SK-N-SH (cell line): Measurements from ENCODE around the gene KRTAP9-3. TPM values are rescaled to one million over a fixed set of nuclear protein-coding genes. Genes with fewer than 3 reads are reported as not detected.
"Not testable (repeated sequence)": the region's sequence is repeated elsewhere in the genome, so short reads cannot be mapped to it uniquely, and the experiment has no call there.

ENCODE experiments used
- CTCF ChIA-PET: fragments of 300-600, 350-600 bp; formaldehyde crosslinking; extraction: SDS; loops from one replicate; lab custom pipeline; 2021; lab: Yijun Ruan, JAX
- POLR2A ChIA-PET: fragments of 350-600 bp; sonication (Branson Sonifier 250); formaldehyde crosslinking; extraction: SDS; loops from one replicate; lab custom pipeline; 2020; ENCODE audit warnings: antibody characterized with exemption, inconsistent platforms; lab: Yijun Ruan, JAX
- DNase-seq: peaks from one replicate; pipeline ENCODE4 v3.0.0; 2012
- H2AFZ ChIP-seq: fragments of 200-600 bp; sonication (generic); 2 replicates; pipeline ENCODE4 v1.8.1; 2016; ENCODE audit warnings: antibody characterized with exemption, mild to moderate bottlenecking, low read depth
- H3F3A ChIP-seq: fragments of 200-600 bp; sonication (generic); replicated peaks from 2 replicates; pipeline ENCODE3; 2016; ENCODE audit warnings: antibody characterized with exemption, mild to moderate bottlenecking; ENCODE audit not compliant: insufficient read depth
- H3K27ac ChIP-seq, 2 experiments: fragments of 200-500 bp in 1 of 2; fragments of 200-600 bp in 1 of 2; sonication (Bioruptor generic) in 1 of 2; sonication (generic), shearing (Covaris generic) in 1 of 2; 2 replicates each; pipeline versions ENCODE4 v1.5.1 to v1.6.1; 2014 to 2016; ENCODE audit warnings: low read depth in 2 of 2, inconsistent platforms in 1 of 2, low read length in 1 of 2, mild to moderate bottlenecking in 1 of 2, mixed read lengths in 1 of 2
- H3K27me3 ChIP-seq: fragments of 200-600 bp; sonication (generic), shearing (Covaris generic); 2 replicates; pipeline ENCODE4 v1.6.1; 2016; ENCODE audit warnings: mixed run types; ENCODE audit not compliant: insufficient read depth
- H3K36me3 ChIP-seq, 2 experiments: fragments of 200-500 bp in 1 of 2; fragments of 200-600 bp in 1 of 2; sonication (Bioruptor generic) in 1 of 2; sonication (generic) in 1 of 2; replicated peaks in 1 of 2; 2 replicates each; pipeline versions ENCODE3 to v1.5.1; 2014 to 2016; ENCODE audit warnings: low read length in 1 of 2, mild to moderate bottlenecking in 1 of 2; ENCODE audit not compliant: insufficient read depth in 2 of 2, control insufficient read depth in 1 of 2
- H3K4me1 ChIP-seq, 2 experiments: fragments of 200-500 bp in 1 of 2; fragments of 200-600 bp in 1 of 2; sonication (Bioruptor generic) in 1 of 2; sonication (generic), shearing (Covaris generic) in 1 of 2; 2 replicates each; pipeline versions ENCODE4 v1.5.1 to v1.6.1; 2014 to 2016; ENCODE audit warnings: low read depth in 1 of 2, low read length in 1 of 2, mixed run types in 1 of 2; ENCODE audit not compliant: insufficient read depth in 2 of 2, control insufficient read depth in 1 of 2
- H3K4me2 ChIP-seq: fragments of 200-600 bp; sonication (generic), shearing (Covaris generic); 2 replicates; pipeline ENCODE4 v1.6.1; 2017; ENCODE audit warnings: mixed run types
- H3K4me3 ChIP-seq, 2 experiments: fragments of 200-500 bp in 1 of 2; fragments of 200-600 bp in 1 of 2; sonication (Bioruptor generic) in 1 of 2; sonication (generic), shearing (Covaris generic) in 1 of 2; 2 replicates each; pipeline versions ENCODE4 v1.5.1 to v1.8.1; 2014 to 2016; ENCODE audit warnings: low read depth in 2 of 2, inconsistent platforms in 1 of 2, low read length in 1 of 2, mild to moderate bottlenecking in 1 of 2, mixed read lengths in 1 of 2, moderate library complexity in 1 of 2
- H3K79me2 ChIP-seq: fragments of 200-600 bp; sonication (generic); 2 replicates; pipeline ENCODE4 v1.8.1; 2017; ENCODE audit warnings: mild to moderate bottlenecking; ENCODE audit not compliant: insufficient read depth
- H3K9ac ChIP-seq: fragments of 200-600 bp; sonication (generic); 2 replicates; pipeline ENCODE4 v1.6.1; 2017; ENCODE audit warnings: mixed run types
- H3K9me2 ChIP-seq: fragments of 200-600 bp; sonication (generic); 2 replicates; pipeline ENCODE4 v1.6.1; 2017; ENCODE audit warnings: mixed run types
- H3K9me3 ChIP-seq: fragments of 200-600 bp; sonication (generic); 2 replicates; pipeline ENCODE4 v1.6.1; 2017; ENCODE audit warnings: mixed run types, mild to moderate bottlenecking, moderate library complexity
- H4K20me1 ChIP-seq: fragments of 200-600 bp; sonication (generic); 2 replicates; pipeline ENCODE4 v1.6.1; 2017; ENCODE audit warnings: mild to moderate bottlenecking, mixed run types; ENCODE audit not compliant: insufficient read depth
- ELF1 ChIP-seq: IDR thresholded peaks from 2 replicates; pipeline ENCODE4 v1.4.0; 2012
- EZH2phosphoT487 ChIP-seq: fragments of 200-600 bp; sonication (generic); IDR thresholded peaks from 2 replicates; pipeline ENCODE4 v1.6.1; 2017; ENCODE audit warnings: low read depth, mixed run types, mild to moderate bottlenecking, antibody characterized with exemption, moderate library complexity, borderline replicate concordance
- FOXJ3 ChIP-seq: sonication (generic); formaldehyde crosslinking; IDR thresholded peaks from 2 replicates; pipeline ENCODE4 v1.5.1; 2020; ENCODE audit warnings: mild to moderate bottlenecking, missing genetic modification reagents
- RXRA ChIP-seq: IDR thresholded peaks from 2 replicates; pipeline ENCODE4 v1.4.0; 2012; ENCODE audit warnings: low read depth, mild to moderate bottlenecking, borderline replicate concordance
- TCF12 ChIP-seq: IDR thresholded peaks from 2 replicates; pipeline ENCODE4 v1.4.0; 2012
- WGBS: methylation state at CpG from one replicate; pipeline ENCODE4 v1.1.6; 2017; ENCODE audit warnings: low lambda C conversion rate; 5-methylcytosine and 5-hydroxymethylcytosine counted together
- polyA plus RNA-seq, 3 experiments: library from polyadenylated mRNA; depleted of rRNA; stranded (reverse); fragments of >200 nt; gene quantifications; 2 replicates each; pipeline ENCODE4 v1.2.3, GENCODE V29; 2012
- TF ChIP-seq, protein P1 (sequence below): IDR thresholded peaks from 2 replicates; pipeline ENCODE4 v1.6.1; 2012; ENCODE audit warnings: mild to moderate bottlenecking, low read depth, low read length, moderate library complexity
- TF ChIP-seq, protein P2 (sequence below): IDR thresholded peaks from 2 replicates; pipeline ENCODE4; 2012
- TF ChIP-seq, protein P3 (sequence below): fragments of 150-350 bp; IDR thresholded peaks from 2 replicates; pipeline ENCODE4 v1.6.1; 2016; ENCODE audit warnings: mild to moderate bottlenecking, low read depth, low read length

Gene KRTAP9-3, protein sequence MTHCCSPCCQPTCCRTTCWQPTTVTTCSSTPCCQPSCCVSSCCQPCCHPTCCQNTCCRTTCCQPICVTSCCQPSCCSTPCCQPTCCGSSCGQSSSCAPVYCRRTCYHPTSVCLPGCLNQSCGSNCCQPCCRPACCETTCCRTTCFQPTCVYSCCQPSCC
- not detected in 2 replicates for polyA plus RNA-seq (2012; rRNA removed)
- polyA plus RNA-seq (2012; cell fraction: cytosol; rRNA removed), result not detected in 2 replicates
- polyA plus RNA-seq (2012; cell fraction: nucleus; rRNA removed), result not detected in 2 replicates

DNA sequence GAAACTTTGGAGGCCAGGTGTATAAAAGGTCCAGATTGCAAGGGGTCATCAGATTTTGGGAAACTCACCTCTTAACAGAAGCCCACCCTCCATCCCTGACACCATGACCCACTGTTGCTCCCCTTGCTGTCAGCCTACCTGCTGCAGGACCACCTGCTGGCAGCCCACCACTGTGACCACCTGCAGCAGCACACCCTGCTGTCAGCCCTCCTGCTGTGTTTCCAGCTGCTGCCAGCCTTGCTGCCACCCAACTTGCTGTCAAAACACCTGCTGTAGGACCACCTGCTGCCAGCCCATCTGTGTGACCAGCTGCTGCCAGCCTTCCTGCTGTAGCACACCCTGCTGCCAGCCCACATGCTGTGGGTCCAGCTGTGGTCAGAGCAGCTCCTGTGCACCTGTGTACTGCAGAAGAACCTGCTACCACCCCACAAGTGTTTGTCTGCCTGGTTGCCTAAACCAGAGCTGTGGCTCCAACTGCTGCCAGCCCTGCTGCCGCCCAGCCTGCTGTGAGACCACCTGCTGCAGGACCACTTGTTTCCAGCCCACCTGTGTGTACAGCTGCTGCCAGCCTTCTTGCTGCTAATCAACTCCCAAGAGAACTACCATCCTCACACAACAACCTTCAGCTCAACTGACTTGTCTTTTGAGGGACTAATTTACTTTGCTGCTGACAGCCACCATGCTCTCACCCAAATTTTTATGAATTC is at the start of gene KRTAP9-3:
Gene KRTAP9-3 (plus strand): TSS at position 51 of the 707 bp plus-strand sequence. CDS start 53 bp downstream, at position 104.
- H3K36me3 ChIP-seq, H3K4me2 ChIP-seq, H3K9ac ChIP-seq, H3K79me2 ChIP-seq, H2AFZ ChIP-seq, H3K27ac ChIP-seq, H3K9me3 ChIP-seq, H4K20me1 ChIP-seq, H3F3A ChIP-seq, DNase-seq, POLR2A ChIA-PET, H3K9me2 ChIP-seq, CTCF ChIA-PET, H3K4me3 ChIP-seq, H3K4me1 ChIP-seq: not testable (repeated sequence)
- H3K27me3 ChIP-seq, result peaks cover 42% of the 10 kb centered on the region; the same call in 1 of the 2 replicates
- WGBS, result 36% methylated on average over 1 of the region's 1 CpG

DNA sequence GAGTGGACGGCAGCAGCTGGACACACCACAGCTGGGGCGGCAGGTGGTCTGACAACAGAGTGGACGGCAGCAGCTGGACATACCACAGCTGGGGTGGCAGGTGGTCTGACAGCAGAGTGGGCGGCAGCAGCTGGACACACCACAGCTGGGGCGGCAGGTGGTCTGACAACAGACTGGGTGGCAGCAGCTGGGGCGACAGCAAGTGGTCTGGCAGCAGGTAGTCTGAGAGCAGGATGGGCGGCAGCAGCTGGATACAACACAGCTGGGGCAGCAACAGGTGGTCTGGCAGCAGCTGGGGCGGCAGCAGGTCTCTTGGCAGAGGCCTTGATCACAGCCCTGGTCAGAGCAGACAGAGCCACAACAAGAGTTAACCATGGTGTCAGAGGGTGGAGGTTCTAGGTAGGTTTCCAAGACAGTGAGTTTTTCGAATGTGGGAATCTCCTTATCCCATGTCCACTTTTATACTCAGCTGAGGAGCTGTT is 47.7 kb upstream of the KRTAP9-3 start, which contains the start of gene KRTAP4-1:
Gene KRTAP4-1 (minus strand): TSS at position 432 of the 482 bp plus-strand sequence. CDS start 57 bp downstream, at position 375.
- no peaks in the 10 kb centered on the region for H3K4me1 ChIP-seq

More for the DNA sequence above, 47.7 kb upstream of the KRTAP9-3 start, which contains the start of gene KRTAP4-1:
- POLR2A ChIA-PET, result no interaction called here
- no peaks in the 10 kb centered on the region for H3K36me3 ChIP-seq
- TF ChIP-seq TCF12 (no peak), FOXJ3 (no peak), ELF1 (no peak), RXRA (no peak), EZH2phosphoT487 (no peak)
- TF ChIP-seq, protein P1, sequence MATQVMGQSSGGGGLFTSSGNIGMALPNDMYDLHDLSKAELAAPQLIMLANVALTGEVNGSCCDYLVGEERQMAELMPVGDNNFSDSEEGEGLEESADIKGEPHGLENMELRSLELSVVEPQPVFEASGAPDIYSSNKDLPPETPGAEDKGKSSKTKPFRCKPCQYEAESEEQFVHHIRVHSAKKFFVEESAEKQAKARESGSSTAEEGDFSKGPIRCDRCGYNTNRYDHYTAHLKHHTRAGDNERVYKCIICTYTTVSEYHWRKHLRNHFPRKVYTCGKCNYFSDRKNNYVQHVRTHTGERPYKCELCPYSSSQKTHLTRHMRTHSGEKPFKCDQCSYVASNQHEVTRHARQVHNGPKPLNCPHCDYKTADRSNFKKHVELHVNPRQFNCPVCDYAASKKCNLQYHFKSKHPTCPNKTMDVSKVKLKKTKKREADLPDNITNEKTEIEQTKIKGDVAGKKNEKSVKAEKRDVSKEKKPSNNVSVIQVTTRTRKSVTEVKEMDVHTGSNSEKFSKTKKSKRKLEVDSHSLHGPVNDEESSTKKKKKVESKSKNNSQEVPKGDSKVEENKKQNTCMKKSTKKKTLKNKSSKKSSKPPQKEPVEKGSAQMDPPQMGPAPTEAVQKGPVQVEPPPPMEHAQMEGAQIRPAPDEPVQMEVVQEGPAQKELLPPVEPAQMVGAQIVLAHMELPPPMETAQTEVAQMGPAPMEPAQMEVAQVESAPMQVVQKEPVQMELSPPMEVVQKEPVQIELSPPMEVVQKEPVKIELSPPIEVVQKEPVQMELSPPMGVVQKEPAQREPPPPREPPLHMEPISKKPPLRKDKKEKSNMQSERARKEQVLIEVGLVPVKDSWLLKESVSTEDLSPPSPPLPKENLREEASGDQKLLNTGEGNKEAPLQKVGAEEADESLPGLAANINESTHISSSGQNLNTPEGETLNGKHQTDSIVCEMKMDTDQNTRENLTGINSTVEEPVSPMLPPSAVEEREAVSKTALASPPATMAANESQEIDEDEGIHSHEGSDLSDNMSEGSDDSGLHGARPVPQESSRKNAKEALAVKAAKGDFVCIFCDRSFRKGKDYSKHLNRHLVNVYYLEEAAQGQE, result no peak
- TF ChIP-seq, protein P2, sequence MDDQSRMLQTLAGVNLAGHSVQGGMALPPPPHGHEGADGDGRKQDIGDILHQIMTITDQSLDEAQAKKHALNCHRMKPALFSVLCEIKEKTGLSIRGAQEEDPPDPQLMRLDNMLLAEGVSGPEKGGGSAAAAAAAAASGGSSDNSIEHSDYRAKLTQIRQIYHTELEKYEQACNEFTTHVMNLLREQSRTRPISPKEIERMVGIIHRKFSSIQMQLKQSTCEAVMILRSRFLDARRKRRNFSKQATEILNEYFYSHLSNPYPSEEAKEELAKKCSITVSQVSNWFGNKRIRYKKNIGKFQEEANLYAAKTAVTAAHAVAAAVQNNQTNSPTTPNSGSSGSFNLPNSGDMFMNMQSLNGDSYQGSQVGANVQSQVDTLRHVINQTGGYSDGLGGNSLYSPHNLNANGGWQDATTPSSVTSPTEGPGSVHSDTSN, result no peak
- TF ChIP-seq, protein P3, sequence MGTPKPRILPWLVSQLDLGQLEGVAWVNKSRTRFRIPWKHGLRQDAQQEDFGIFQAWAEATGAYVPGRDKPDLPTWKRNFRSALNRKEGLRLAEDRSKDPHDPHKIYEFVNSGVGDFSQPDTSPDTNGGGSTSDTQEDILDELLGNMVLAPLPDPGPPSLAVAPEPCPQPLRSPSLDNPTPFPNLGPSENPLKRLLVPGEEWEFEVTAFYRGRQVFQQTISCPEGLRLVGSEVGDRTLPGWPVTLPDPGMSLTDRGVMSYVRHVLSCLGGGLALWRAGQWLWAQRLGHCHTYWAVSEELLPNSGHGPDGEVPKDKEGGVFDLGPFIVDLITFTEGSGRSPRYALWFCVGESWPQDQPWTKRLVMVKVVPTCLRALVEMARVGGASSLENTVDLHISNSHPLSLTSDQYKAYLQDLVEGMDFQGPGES, result no peak
- TF ChIP-seq, all 33 proteins: peak for 0
- Histone ChIP-seq H3K4me3 (no peak within 1 kb of the TSS), H3K9me2 (no peaks in the 10 kb centered on the region), H3K27me3 (peaks cover 12% of the 10 kb centered on the region; the same call in 1 of the 2 replicates), H3K27ac (no peak within 1 kb of the TSS), H3K9me3 (no peaks in the 10 kb centered on the region), H3F3A (no peaks in the 10 kb centered on the region), H3K79me2 (no peaks in the 10 kb centered on the region), H2AFZ (no peak within 1 kb of the TSS), H3K4me2 (no peak within 1 kb of the TSS), H3K9ac (no peak within 1 kb of the TSS), H4K20me1 (no peaks in the 10 kb centered on the region)
- WGBS, result 13% methylated on average over 4 of the region's 9 CpGs
- CTCF ChIA-PET, result no interaction called here
- no peak for DNase-seq
